ENCODE results near the gene DOLPP1.

- TF ChIP-seq EZH2 (IDR thresholded peaks at IDR 0.05; ENCODE audit: insufficient read depth, poor library complexity, severe bottlenecking), result no peak
- TF ChIP-seq EZH2phosphoT487 (IDR thresholded peaks at IDR 0.05; ENCODE audit: insufficient read depth, low read depth), result no peak
These were observed 10.0 kb upstream of the DOLPP1 start for GRCh38 chr9:129070696-129071525.

Measured in GM23248 (cell line).